Osteoblast (primary cell): ENCODE measurements around the gene NRCAM. TPM values are rescaled to one million over a fixed set of nuclear protein-coding genes. Genes with fewer than 3 reads are reported as not detected.

ENCODE experiments used
- DNase-seq: peaks from one replicate; pipeline ENCODE4 v3.0.0; 2011; ENCODE audit warnings: low spot score, mixed read lengths; ENCODE audit not compliant: insufficient read length; ENCODE audit errors: missing footprints
- H2AFZ ChIP-seq: 2 replicates; pipeline ENCODE4 v1.6.0; 2011; ENCODE audit warnings: mild to moderate bottlenecking, low read length
- H3K27ac ChIP-seq: 2 replicates; pipeline ENCODE4 v1.5.1; 2011; ENCODE audit warnings: mild to moderate bottlenecking, low read depth, low read length, moderate library complexity
- H3K27me3 ChIP-seq: 2 replicates; pipeline ENCODE4 v1.6.0; 2012; ENCODE audit warnings: mild to moderate bottlenecking, control low read depth, inconsistent platforms, low read length, moderate library complexity; ENCODE audit not compliant: insufficient read depth
- H3K36me3 ChIP-seq: 2 replicates; pipeline ENCODE4 v1.5.1; 2011; ENCODE audit warnings: mild to moderate bottlenecking, low read length, control low read depth, moderate library complexity; ENCODE audit not compliant: insufficient read depth
- H3K4me1 ChIP-seq: 2 replicates; pipeline ENCODE4 v1.5.1; 2011; ENCODE audit warnings: mild to moderate bottlenecking, low read length, control low read depth, moderate library complexity; ENCODE audit not compliant: insufficient read depth
- H3K4me2 ChIP-seq: 2 replicates; pipeline ENCODE4 v1.6.0; 2011; ENCODE audit warnings: mild to moderate bottlenecking, low read length; ENCODE audit not compliant: insufficient read depth
- H3K4me3 ChIP-seq: fragments of 200-600 bp; sonication (generic); 3 replicates; pipeline ENCODE4 v1.5.1; 2012; ENCODE audit warnings: mild to moderate bottlenecking, low read length, inconsistent platforms; ENCODE audit not compliant: insufficient read depth
- H3K79me2 ChIP-seq: 2 replicates; pipeline ENCODE4 v1.6.0; 2012; ENCODE audit warnings: mild to moderate bottlenecking, low read length, control low read depth, inconsistent platforms; ENCODE audit not compliant: insufficient read depth
- H3K9me3 ChIP-seq: 2 replicates; pipeline ENCODE4 v1.5.1; 2011; ENCODE audit warnings: low read depth, low read length, control low read depth
- H4K20me1 ChIP-seq: 2 replicates; pipeline ENCODE4 v1.6.0; 2012; ENCODE audit warnings: mild to moderate bottlenecking, low read length, control low read depth; ENCODE audit not compliant: insufficient read depth
- total RNA-seq: library from RNA; depleted of rRNA; stranded (reverse); fragments of >200 nt; gene quantifications from 2 replicates; pipeline ENCODE4 v1.2.3, GENCODE V29; 2012
- TF ChIP-seq, protein P1 (sequence below): IDR thresholded peaks from 2 replicates; pipeline ENCODE4 v1.5.1; 2011; ENCODE audit warnings: mild to moderate bottlenecking, low read depth, low read length, moderate library complexity; ENCODE audit errors: extremely low read depth

The NRCAM gene
- total RNA-seq, 1 donor: 2.2 TPM

DNA sequence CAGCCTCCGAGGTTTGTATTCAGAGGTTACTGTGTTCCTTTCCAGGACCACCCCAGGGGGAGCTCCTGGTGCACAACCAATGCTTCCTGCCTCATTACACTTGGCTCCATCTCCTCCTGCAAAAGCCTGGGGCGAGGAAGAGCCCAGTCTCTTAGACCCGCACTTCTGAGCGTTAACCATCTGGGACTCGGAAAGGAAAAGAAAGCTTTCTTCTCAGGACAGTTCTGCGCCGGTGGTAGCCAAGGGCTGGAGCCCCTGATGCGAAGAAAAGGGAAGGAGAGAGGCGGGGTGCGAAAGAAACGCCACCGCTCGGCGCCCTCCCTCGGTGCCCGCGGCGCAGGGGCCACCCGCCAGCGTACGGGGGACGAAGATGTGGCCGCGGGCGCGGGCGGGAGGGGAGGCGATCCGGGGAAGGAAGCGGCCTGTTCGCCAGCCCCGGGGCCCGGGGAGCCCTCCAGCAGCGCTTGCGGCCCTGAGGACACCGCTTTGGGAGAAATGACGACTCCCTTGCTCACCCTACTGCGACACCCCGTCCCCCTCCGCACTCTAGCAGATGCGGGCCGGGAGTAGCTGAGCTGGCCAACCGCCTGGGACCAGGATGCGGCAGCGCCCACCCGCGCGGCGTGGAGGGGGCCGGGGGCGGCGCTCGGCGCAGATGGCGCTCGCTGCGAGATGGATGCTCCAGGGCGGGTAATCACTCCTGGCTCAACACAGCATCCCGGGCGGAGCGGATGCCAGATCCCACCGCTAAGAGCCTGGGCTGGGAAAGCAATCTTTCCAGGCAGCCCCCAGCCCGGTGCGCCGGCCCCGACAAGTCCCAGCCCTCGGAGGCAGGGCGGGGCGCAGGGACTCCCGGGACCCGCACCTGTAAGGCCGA lies 1.3 kb downstream of the NRCAM start:
- no peaks in the 10 kb centered on the region for H3K79me2 ChIP-seq

DNA sequence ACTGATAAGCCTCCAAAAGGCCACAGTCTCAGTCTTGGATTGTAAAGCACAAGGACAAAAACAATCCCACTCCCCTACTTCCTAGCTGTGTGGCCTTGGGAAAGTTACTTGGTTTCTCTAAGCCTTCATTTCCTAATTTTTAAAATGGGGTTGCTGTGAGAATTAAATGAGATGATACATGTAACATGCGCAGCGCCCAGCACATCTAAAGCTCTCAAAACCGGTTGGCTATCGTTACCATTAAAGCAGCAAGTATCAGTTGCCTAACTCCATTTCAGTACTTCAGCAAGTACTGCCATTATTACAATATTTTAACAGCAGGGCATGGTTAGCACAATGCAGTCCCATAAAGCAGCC lies 1.9 kb downstream of the NRCAM start:
- Histone ChIP-seq H3K36me3 (no peaks in the 10 kb centered on the region), H3K9me3 (no peaks in the 10 kb centered on the region), H3K27me3 (peaks cover 40% of the 10 kb centered on the region), H3K27ac (no peak overlapping the region), H3K79me2 (no peaks in the 10 kb centered on the region), H3K4me3 (peak overlapping the region; percentile 72), H4K20me1 (no peaks in the 10 kb centered on the region), H3K4me2 (peak overlapping the region; percentile 71), H3K4me1 (peaks cover 3% of the 10 kb centered on the region), H2AFZ (peak overlapping the region; percentile 86)
- no peak for DNase-seq
- TF ChIP-seq, protein P1, sequence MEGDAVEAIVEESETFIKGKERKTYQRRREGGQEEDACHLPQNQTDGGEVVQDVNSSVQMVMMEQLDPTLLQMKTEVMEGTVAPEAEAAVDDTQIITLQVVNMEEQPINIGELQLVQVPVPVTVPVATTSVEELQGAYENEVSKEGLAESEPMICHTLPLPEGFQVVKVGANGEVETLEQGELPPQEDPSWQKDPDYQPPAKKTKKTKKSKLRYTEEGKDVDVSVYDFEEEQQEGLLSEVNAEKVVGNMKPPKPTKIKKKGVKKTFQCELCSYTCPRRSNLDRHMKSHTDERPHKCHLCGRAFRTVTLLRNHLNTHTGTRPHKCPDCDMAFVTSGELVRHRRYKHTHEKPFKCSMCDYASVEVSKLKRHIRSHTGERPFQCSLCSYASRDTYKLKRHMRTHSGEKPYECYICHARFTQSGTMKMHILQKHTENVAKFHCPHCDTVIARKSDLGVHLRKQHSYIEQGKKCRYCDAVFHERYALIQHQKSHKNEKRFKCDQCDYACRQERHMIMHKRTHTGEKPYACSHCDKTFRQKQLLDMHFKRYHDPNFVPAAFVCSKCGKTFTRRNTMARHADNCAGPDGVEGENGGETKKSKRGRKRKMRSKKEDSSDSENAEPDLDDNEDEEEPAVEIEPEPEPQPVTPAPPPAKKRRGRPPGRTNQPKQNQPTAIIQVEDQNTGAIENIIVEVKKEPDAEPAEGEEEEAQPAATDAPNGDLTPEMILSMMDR: no peak

More for the DNA sequence above, 1.3 kb downstream of the NRCAM start:
- TF ChIP-seq, protein P1: no peak
- Histone ChIP-seq H2AFZ (peak overlapping the region; percentile 86), H3K36me3 (no peaks in the 10 kb centered on the region), H3K9me3 (no peaks in the 10 kb centered on the region), H4K20me1 (no peaks in the 10 kb centered on the region), H3K4me3 (peak overlapping the region; percentile 72), H3K27me3 (peaks cover 40% of the 10 kb centered on the region), H3K27ac (no peak overlapping the region), H3K4me1 (peaks cover 4% of the 10 kb centered on the region), H3K4me2 (peak overlapping the region; percentile 71)
- DNase-seq: peak; percentile 85

DNA sequence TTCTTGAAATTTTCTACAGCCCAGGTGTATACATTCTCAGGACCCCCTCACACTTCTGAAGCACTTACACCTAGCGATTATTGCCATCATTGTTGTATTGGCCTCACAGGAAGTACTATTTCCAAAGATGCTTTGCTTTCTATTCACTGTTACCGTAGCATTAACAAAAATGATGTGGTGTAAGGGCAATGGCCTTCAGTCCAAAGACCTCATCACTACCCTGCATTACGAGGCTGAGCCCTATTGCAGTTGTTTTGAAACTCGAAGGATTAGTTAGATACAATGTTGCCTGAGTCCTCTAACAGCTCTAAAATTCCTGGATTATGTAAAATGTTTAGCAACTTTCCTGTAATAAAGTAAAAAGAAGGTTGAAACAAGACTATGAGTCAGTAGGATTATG lies 2.9 kb downstream of the NRCAM start:
- no peaks in the 10 kb centered on the region for H3K79me2 ChIP-seq
- H3K27ac ChIP-seq: no peak overlapping the region
- H3K4me3 ChIP-seq: no peak overlapping the region
- no peaks in the 10 kb centered on the region for H3K36me3 ChIP-seq
- H3K27me3 ChIP-seq: peaks cover 38% of the 10 kb centered on the region
- H3K4me1 ChIP-seq: peaks cover 3% of the 10 kb centered on the region
- DNase-seq: no peak
- H3K9me3 ChIP-seq: no peaks in the 10 kb centered on the region
- no peaks in the 10 kb centered on the region for H4K20me1 ChIP-seq
- H3K4me2 ChIP-seq: no peak overlapping the region
- H2AFZ ChIP-seq: no peak overlapping the region
- TF ChIP-seq, protein P1: no peak

DNA sequence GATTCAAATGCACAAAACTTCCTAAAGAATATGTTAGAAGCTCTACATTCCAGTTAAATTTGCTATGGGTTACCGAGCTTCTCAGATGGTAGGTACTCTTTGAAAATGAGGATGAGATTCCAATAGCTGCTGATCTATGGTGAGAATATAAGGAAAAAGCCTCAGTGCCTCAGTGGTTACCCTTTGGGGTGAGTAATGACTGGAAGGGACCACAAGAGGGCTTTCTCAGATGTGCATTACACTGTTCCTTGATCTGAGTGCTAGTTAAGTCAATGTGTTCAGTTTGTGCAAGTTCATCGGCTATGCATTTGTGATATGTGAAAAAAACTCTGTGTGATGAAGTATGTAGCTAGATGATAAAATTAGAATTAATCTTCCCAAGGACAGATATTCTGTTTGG lies 3.5 kb downstream of the NRCAM start:
- Histone ChIP-seq H4K20me1 (no peaks in the 10 kb centered on the region), H3K27ac (no peak overlapping the region), H3K27me3 (peaks cover 32% of the 10 kb centered on the region), H3K4me3 (no peak overlapping the region), H3K9me3 (no peaks in the 10 kb centered on the region), H3K4me1 (peaks cover 3% of the 10 kb centered on the region), H3K4me2 (no peak overlapping the region), H3K79me2 (no peaks in the 10 kb centered on the region), H3K36me3 (no peaks in the 10 kb centered on the region), H2AFZ (no peak overlapping the region)
- TF ChIP-seq, protein P1: peak; percentile 57
- peak; percentile 79 for DNase-seq
